Gastroesophageal sphincter (tissue), 4 donors: ENCODE data around the gene CDK14. TPM values are rescaled to one million over a fixed set of nuclear protein-coding genes. Genes with fewer than 3 reads are reported as not detected.

Source experiments
- ATAC-seq: fragments of 150-250 bp; one replicate; pipeline ENCODE4 v1.9.1; 2016; ENCODE audit warnings: mild to moderate bottlenecking, moderate library complexity
- H3K27ac ChIP-seq, 4 donors: fragments of 200-600 bp; sonication (generic) in 3 of 4; 1 replicate in 3 of 4; 2 replicates in 1 of 4; pipeline ENCODE4 v1.5.1; 2016 to 2019
- H3K27me3 ChIP-seq: fragments of 200-600 bp; sonication (generic); one replicate; pipeline ENCODE4 v1.5.1; 2019
- H3K36me3 ChIP-seq, 2 donors: fragments of 200-600 bp; sonication (generic); one replicate each; pipeline ENCODE4 v1.5.1; 2019; ENCODE audit warnings: control low read depth in 1 of 2
- H3K4me1 ChIP-seq, 3 donors: fragments of 200-600 bp; sonication (generic); 1 replicate in 2 of 3; 2 replicates in 1 of 3; pipeline ENCODE4 v1.5.1; 2016 to 2019; ENCODE audit warnings: control low read depth in 2 of 3
- H3K4me3 ChIP-seq, 2 donors: fragments of 200-600 bp; sonication (generic); one replicate each; pipeline ENCODE4 v1.5.1; 2019; ENCODE audit warnings: mild to moderate bottlenecking in 1 of 2, moderate library complexity in 1 of 2
- H3K9me3 ChIP-seq, 3 donors: fragments of 200-600 bp; sonication (generic); one replicate each; pipeline ENCODE4 v1.5.1; 2017 to 2019; ENCODE audit warnings: control low read depth in 2 of 3
- EP300 ChIP-seq: sonication (generic); formaldehyde crosslinking; IDR thresholded peaks from one replicate; pipeline ENCODE4 v1.6.1; 2017; ENCODE audit warnings: antibody characterized with exemption, mild to moderate bottlenecking
- POLR2A ChIP-seq, 2 donors: fragments of 450-650 bp; IDR thresholded peaks; one replicate each; pipeline ENCODE4 v1.6.1; 2017; ENCODE audit warnings: antibody characterized with exemption in 2 of 2, mild to moderate bottlenecking in 2 of 2, moderate library complexity in 1 of 2
- POLR2AphosphoS5 ChIP-seq: sonication (generic); formaldehyde crosslinking; IDR thresholded peaks from one replicate; pipeline ENCODE4 v1.6.1; 2017; ENCODE audit warnings: antibody characterized with exemption
- WGBS, 2 donors: methylation state at CpG; one replicate each; pipeline ENCODE4 v1.1.5; 2018; ENCODE audit warnings: low coverage in 1 of 2; 5-methylcytosine and 5-hydroxymethylcytosine counted together
- total RNA-seq, 4 donors: library from RNA; depleted of rRNA; stranded (reverse); fragments of >200 nt; gene quantifications; one replicate each; pipeline ENCODE4 v1.1.0, GENCODE V29; 2016
- TF ChIP-seq, protein P1 (sequence below), 4 experiments: fragments of 200-600 bp in 2 of 4; fragments of 450-650 bp in 2 of 4; sonication (generic) in 1 of 4; IDR thresholded peaks; one replicate each; pipeline ENCODE4 v1.5.1; 2017 to 2019; ENCODE audit warnings: antibody characterized with exemption in 4 of 4, mild to moderate bottlenecking in 2 of 4, moderate library complexity in 2 of 4

CDK14 gene
- total RNA-seq, 4 donors from 2014 or later, result 14.8 to 28.7 (median 18.4) TPM

DNA sequence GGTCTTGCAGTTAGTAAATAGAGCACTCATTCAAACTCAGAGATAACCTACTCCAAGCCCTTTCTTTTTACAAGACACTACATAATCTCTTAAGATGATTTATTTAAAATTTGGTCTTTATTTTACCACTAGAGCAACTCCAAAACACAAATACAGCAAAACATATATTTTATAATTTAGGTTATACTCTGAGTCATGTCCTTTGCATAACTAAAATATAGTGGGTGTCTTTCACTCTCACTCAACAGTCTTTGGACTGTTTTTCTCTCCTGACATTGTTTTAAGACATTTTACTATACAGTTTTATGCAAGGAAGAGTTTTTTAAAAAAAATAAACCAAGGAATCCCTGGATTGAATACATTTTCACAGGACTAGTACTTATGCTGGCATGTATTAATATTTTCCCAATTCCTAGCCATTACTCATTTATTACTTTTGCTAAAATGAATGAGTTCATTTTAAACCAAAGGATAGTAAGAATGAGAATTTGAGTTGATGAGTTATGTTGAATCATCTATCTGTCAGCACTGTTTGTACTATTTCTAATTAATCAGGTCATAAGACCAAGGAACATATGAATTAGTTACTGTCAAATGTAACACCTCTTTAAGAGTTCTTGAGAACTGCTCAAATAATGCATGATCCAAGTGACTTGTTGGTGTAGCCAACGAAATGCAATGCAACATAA is 365.1 kb downstream of the CDK14 start:
- 70 to 82% methylated on average over 1 of the region's 1 CpG for WGBS, 2 donors

DNA sequence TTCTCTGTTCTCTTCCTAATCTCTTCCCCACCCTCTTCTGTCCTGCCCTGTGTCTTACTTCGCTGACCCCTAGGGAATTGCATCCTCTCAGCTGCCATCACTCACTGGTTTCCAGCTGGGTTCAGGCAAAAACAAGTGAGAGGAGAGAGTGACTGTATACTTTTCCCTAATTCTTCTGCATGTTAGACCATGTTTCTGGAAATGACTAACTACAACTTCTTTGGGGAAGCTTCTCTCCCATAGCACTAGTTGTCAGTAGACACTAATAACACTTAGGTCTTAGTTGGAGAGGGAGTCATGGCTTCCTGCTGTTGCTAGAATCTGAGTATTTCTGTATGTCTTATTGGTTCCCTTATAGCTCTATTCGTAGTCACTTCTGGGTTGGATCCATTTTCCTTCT is 369.1 kb downstream of the CDK14 start:
- no peak overlapping the region for H3K27ac ChIP-seq
- H3K27me3 ChIP-seq, result no peaks in the 10 kb centered on the region
- no peak overlapping the region for H3K4me3 ChIP-seq
- no peaks in the 10 kb centered on the region for H3K4me1 ChIP-seq
- WGBS, 2 donors, result 69 to 86% methylated on average over 2 of the region's 2 CpGs
- peaks cover 0 to 5% of the 10 kb centered on the region in 2 donors for H3K36me3 ChIP-seq
- no peak for TF ChIP-seq EP300
- no peak for TF ChIP-seq POLR2A (IDR thresholded peaks at IDR 0.05)
- TF ChIP-seq POLR2AphosphoS5, result no peak
- TF ChIP-seq, protein P1, sequence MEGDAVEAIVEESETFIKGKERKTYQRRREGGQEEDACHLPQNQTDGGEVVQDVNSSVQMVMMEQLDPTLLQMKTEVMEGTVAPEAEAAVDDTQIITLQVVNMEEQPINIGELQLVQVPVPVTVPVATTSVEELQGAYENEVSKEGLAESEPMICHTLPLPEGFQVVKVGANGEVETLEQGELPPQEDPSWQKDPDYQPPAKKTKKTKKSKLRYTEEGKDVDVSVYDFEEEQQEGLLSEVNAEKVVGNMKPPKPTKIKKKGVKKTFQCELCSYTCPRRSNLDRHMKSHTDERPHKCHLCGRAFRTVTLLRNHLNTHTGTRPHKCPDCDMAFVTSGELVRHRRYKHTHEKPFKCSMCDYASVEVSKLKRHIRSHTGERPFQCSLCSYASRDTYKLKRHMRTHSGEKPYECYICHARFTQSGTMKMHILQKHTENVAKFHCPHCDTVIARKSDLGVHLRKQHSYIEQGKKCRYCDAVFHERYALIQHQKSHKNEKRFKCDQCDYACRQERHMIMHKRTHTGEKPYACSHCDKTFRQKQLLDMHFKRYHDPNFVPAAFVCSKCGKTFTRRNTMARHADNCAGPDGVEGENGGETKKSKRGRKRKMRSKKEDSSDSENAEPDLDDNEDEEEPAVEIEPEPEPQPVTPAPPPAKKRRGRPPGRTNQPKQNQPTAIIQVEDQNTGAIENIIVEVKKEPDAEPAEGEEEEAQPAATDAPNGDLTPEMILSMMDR (IDR thresholded peaks at IDR 0.05), result no peak
- no peaks in the 10 kb centered on the region for H3K9me3 ChIP-seq
- no peak for ATAC-seq

More for the DNA sequence above, 365.1 kb downstream of the CDK14 start:
- no peak for TF ChIP-seq POLR2A (IDR thresholded peaks at IDR 0.05)
- TF ChIP-seq EP300, result no peak
- TF ChIP-seq, protein P1 (IDR thresholded peaks at IDR 0.05), result no peak
- TF ChIP-seq POLR2AphosphoS5, result no peak
- no peak for ATAC-seq
- no peaks in the 10 kb centered on the region for H3K9me3 ChIP-seq
- H3K36me3 ChIP-seq, result no peaks in the 10 kb centered on the region
- no peak overlapping the region for H3K27ac ChIP-seq
- peaks cover 0 to 12% (median 0%) of the 10 kb centered on the region in 3 donors for H3K4me1 ChIP-seq
- no peaks in the 10 kb centered on the region for H3K27me3 ChIP-seq
- no peak overlapping the region for H3K4me3 ChIP-seq

DNA sequence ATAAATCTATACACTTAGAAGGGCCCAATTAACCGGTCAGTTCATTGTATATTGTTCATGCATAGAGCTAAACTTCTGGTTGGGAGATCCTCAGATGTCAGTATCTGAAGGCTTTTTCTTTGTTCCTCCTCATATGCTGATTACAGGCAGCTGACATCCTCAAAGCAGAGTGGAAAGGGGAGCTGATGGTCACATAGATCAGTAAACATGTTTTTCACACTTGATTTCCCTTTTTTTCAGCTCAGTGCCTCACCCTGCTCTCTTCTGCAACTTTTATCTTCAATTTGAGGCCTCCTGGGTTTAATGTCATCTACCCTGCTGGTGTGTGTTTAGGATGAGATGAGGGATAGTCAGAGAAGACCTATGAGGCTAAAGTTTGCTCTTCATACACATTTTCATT is 370.2 kb downstream of the CDK14 start:
- no peak for TF ChIP-seq EP300
- no peak for TF ChIP-seq POLR2A (IDR thresholded peaks at IDR 0.05)
- TF ChIP-seq POLR2AphosphoS5, result no peak
- TF ChIP-seq, protein P1 (IDR thresholded peaks at IDR 0.05), result no peak
- H3K4me1 ChIP-seq, result no peaks in the 10 kb centered on the region
- H3K36me3 ChIP-seq, result peaks cover 0 to 5% of the 10 kb centered on the region in 2 donors
- 50 to 67% methylated on average over 1 of the region's 1 CpG for WGBS, 2 donors
- no peaks in the 10 kb centered on the region for H3K27me3 ChIP-seq
- no peak overlapping the region for H3K27ac ChIP-seq
- no peak for ATAC-seq
- H3K9me3 ChIP-seq, result no peaks in the 10 kb centered on the region
- no peak overlapping the region for H3K4me3 ChIP-seq

DNA sequence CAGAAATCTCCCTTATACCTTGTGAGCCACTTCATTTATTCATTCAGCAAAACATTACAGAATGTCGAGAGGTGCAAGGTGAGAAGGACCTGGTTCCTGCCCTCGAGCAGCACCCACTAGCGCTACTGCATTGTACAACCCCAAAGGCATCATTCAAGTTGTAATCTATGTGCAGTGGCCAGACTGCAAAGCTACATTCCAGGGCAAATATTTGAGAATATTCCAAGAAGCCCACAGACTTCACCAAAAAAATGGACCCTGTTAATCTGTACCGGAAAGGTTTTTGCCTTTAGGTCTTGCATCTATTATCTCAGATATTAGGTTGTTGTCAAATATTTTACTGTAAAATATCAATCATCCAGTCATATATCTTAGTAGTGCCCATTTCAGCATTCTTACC is 372.8 kb downstream of the CDK14 start:
- Histone ChIP-seq H3K4me1 (no peaks in the 10 kb centered on the region), H3K36me3 (peaks cover 0 to 5% of the 10 kb centered on the region in 2 donors), H3K27ac (no peak overlapping the region), H3K4me3 (no peak overlapping the region), H3K27me3 (no peaks in the 10 kb centered on the region), H3K9me3 (peaks cover 0 to 3% (median 0%) of the 10 kb centered on the region in 3 donors)
- TF ChIP-seq EP300 (no peak), POLR2A (IDR thresholded peaks at IDR 0.05) (no peak), POLR2AphosphoS5 (no peak)
- no peak for ATAC-seq
- 80 to 90% methylated on average over 4 of the region's 4 CpGs for WGBS, 2 donors

DNA sequence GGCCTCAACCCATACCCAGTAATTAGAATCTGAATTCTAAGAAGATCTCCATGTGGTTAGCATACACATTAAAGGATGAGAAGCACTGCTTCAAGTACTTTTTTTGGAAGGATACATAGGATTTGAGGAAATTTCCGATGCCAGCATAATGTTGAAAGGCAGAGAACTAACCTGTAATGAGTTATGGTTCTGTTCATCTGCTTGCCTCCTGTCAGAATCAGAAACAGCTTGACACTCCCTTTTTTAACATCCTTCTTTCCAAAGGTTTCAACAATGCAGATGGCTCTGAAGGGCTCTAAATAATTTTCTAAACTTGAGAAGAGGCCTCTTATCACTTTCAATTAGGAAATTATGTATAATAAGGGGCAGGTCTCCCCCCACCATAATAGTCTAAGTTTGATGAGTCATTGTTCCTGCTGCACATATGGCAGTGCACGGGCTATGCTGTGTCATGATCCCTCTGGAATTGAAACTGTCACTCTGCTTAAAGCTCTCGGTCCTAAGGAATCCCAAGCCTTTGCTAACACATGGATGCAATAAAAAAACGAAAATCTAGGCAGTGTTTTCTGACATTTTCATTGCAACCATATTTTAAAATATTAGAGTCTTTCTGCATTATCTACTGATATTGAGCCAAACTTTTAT is 376.9 kb downstream of the CDK14 start:
- H3K4me1 ChIP-seq, result no peaks in the 10 kb centered on the region
- no peak overlapping the region for H3K4me3 ChIP-seq
- H3K27ac ChIP-seq, result no peak overlapping the region
- H3K27me3 ChIP-seq, result no peaks in the 10 kb centered on the region
- no peak for ATAC-seq
- no peaks in the 10 kb centered on the region for H3K36me3 ChIP-seq
- TF ChIP-seq, protein P1 (IDR thresholded peaks at IDR 0.05), result no peak
- TF ChIP-seq POLR2AphosphoS5, result no peak
- TF ChIP-seq EP300, result no peak
- TF ChIP-seq POLR2A (IDR thresholded peaks at IDR 0.05), result no peak
- H3K9me3 ChIP-seq, result peaks cover 0 to 8% (median 0%) of the 10 kb centered on the region in 3 donors
- WGBS, 2 donors, result 82 to 86% methylated on average over 4 of the region's 4 CpGs
